ENCODE measurements around the gene SGMS1. TPM values are rescaled to one million over a fixed set of nuclear protein-coding genes. Genes with fewer than 3 reads are reported as not detected.

Gene SGMS1
- total and polyA plus RNA-seq, 2 donors (not counting 1 experiment from before 2014, with no cell fraction given) = 10.0 to 43.5 TPM

DNA sequence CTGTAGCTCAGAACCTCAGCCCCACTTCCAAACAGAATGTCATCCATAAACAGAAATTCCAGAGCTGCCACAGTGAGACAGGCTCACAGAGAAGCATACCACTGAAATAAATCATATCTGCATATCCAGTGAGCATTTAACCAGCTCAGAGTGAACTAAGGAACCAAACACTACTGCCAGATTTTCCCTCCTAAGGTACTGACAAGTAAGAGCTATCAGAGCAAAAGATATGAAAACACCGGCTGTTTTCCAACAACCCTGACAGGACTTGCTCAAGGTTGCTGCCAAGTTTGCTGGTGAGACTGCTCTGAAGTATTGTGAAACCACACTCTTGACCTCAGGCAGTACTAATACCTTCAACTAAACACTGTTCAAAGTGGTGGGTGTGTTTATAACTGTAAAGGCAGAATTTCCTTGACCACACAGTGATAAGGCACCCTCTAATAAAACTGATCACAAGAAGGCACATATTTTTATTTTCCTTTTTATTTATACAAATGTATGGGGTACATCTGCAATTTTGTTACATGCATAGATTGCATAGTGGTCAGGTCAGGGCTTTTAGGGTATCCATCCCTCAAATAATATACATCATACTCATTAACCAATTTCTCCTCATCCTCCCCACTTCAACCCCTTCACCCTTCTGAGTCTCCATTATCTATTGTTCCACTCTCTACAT is 18.3 kb downstream of the SGMS1 start:
- H3K79me2 ChIP-seq (ENCODE audit: control insufficient read depth, insufficient read depth, low read length) = peaks cover 78% of the 10 kb centered on the region

DNA sequence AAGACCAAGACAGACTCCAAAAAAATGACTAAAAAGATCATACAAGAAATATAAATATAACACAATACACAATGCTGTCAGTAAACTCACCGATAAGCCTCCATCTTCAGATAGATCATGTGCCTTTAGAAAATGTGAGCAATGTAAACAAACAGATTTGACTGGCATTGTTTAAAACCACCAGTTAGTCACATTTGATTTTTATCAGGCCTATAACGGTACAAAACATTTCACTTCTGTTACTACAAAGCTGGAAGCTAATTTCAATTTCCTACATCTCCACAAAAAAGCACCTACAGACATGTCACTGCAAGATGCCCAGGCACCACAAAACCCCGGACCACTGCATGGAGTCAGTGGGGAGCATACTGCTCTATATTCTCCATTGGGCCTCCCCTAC is 18.9 kb downstream of the SGMS1 start:
- H3K4me2 ChIP-seq (replicated peaks; ENCODE audit: low read depth, low read length, poor library complexity, severe bottlenecking) = no peak overlapping the region

More for the DNA sequence above, 18.3 kb downstream of the SGMS1 start:
- Histone ChIP-seq H3K4me2 (replicated peaks; ENCODE audit: low read depth, low read length, poor library complexity, severe bottlenecking) (no peak overlapping the region), H3K4me3 (ENCODE audit: control extremely low read depth in 1 of 5, extremely low read depth in 1 of 5, insufficient read depth in 1 of 5, low read depth in 2 of 5, low read length in 4 of 5) (no peak overlapping the region), H3K27ac (ENCODE audit: low read length in 2 of 2) (no peak overlapping the region), H3K36me3 (replicated peaks in 1 of 2; ENCODE audit: control extremely low read depth in 1 of 2, control insufficient read depth in 1 of 2, extremely low read depth in 1 of 2, insufficient read depth in 2 of 2, low read length in 1 of 2) (no peaks in the 10 kb centered on the region), H3K9me3 (ENCODE audit: control extremely low read depth in 1 of 3, control insufficient read depth in 2 of 3, insufficient read depth in 1 of 3, low read length in 2 of 3) (no peaks in the 10 kb centered on the region), H2AFZ (ENCODE audit: insufficient read depth, low read depth, low read length, poor library complexity, severe bottlenecking) (no peak overlapping the region), H3K9ac (ENCODE audit: low read length) (no peak overlapping the region), H3K4me1 (ENCODE audit: control insufficient read depth in 2 of 2, insufficient read depth in 2 of 2, low read length in 2 of 2) (peaks cover 7 to 14% of the 10 kb centered on the region in 2 donors), H3K27me3 (replicated peaks in 1 of 4; ENCODE audit: control extremely low read depth in 1 of 4, control insufficient read depth in 3 of 4, insufficient read depth in 4 of 4, low read length in 3 of 4) (no peaks in the 10 kb centered on the region), H4K20me1 (ENCODE audit: control insufficient read depth, insufficient read depth, low read length, poor library complexity, severe bottlenecking) (peaks cover 78% of the 10 kb centered on the region)
- TF ChIP-seq EZH2 (IDR thresholded peaks at IDR 0.05; ENCODE audit: borderline replicate concordance, insufficient read depth, low read depth, low read length, poor library complexity, severe bottlenecking) = no peak
- TF ChIP-seq, protein P1, sequence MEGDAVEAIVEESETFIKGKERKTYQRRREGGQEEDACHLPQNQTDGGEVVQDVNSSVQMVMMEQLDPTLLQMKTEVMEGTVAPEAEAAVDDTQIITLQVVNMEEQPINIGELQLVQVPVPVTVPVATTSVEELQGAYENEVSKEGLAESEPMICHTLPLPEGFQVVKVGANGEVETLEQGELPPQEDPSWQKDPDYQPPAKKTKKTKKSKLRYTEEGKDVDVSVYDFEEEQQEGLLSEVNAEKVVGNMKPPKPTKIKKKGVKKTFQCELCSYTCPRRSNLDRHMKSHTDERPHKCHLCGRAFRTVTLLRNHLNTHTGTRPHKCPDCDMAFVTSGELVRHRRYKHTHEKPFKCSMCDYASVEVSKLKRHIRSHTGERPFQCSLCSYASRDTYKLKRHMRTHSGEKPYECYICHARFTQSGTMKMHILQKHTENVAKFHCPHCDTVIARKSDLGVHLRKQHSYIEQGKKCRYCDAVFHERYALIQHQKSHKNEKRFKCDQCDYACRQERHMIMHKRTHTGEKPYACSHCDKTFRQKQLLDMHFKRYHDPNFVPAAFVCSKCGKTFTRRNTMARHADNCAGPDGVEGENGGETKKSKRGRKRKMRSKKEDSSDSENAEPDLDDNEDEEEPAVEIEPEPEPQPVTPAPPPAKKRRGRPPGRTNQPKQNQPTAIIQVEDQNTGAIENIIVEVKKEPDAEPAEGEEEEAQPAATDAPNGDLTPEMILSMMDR (IDR thresholded peaks at IDR 0.05) = no peak
- no CpG with 5 or more reads among the region's 1 CpG for WGBS (ENCODE audit: insufficient coverage)
- POLR2A ChIA-PET = no interaction called here
- DNase-seq (no peak), ATAC-seq (ENCODE audit: low read depth) (no peak)
- intact Hi-C loops (cut with micrococcal nuclease) = no loop called here
- no peak overlapping the region for H3K4me3 Mint-ChIP-seq
- H3K9me3 Mint-ChIP-seq (ENCODE audit: insufficient read depth) = no peaks in the 10 kb centered on the region
- H3K4me1 Mint-ChIP-seq = peaks cover 54% of the 10 kb centered on the region
- CTCF ChIA-PET = interaction anchor here (0.7 kb wide), 1 partner anchor 12 kb away, joined by 4 read pairs; no protein-coding TSS in a partner anchor
- no peaks in the 10 kb centered on the region for H3K27me3 Mint-ChIP-seq
- no peak overlapping the region for H3K27ac Mint-ChIP-seq

More for the DNA sequence above, 18.9 kb downstream of the SGMS1 start:
- H3K27me3 Mint-ChIP-seq = no peaks in the 10 kb centered on the region
- H2AFZ ChIP-seq (ENCODE audit: insufficient read depth, low read depth, low read length, poor library complexity, severe bottlenecking) = no peak overlapping the region
- H3K9ac ChIP-seq (ENCODE audit: low read length) = no peak overlapping the region
- no peaks in the 10 kb centered on the region for H3K27me3 ChIP-seq (replicated peaks in 1 of 4; ENCODE audit: control extremely low read depth in 1 of 4, control insufficient read depth in 3 of 4, insufficient read depth in 4 of 4, low read length in 3 of 4)
- no peak overlapping the region for H3K4me3 ChIP-seq (ENCODE audit: control extremely low read depth in 1 of 5, extremely low read depth in 1 of 5, insufficient read depth in 1 of 5, low read depth in 2 of 5, low read length in 4 of 5)
- intact Hi-C loops (cut with micrococcal nuclease) = no loop called here
- ATAC-seq (ENCODE audit: low read depth) = no peak
- CTCF ChIA-PET = interaction anchor here (0.7 kb wide), 1 partner anchor 12 kb away, joined by 4 read pairs; no protein-coding TSS in a partner anchor
- peaks cover 58% of the 10 kb centered on the region for H3K4me1 Mint-ChIP-seq
- 83% methylated on average over 2 of the region's 3 CpGs for WGBS (ENCODE audit: insufficient coverage)
- no peak overlapping the region for H3K4me3 Mint-ChIP-seq
- no peak for TF ChIP-seq EZH2 (IDR thresholded peaks at IDR 0.05; ENCODE audit: borderline replicate concordance, insufficient read depth, low read depth, low read length, poor library complexity, severe bottlenecking)
- TF ChIP-seq, protein P1 (IDR thresholded peaks at IDR 0.05) = no peak
- POLR2A ChIA-PET = no interaction called here
- no peak for DNase-seq
- no peaks in the 10 kb centered on the region for H3K36me3 ChIP-seq (replicated peaks in 1 of 2; ENCODE audit: control extremely low read depth in 1 of 2, control insufficient read depth in 1 of 2, extremely low read depth in 1 of 2, insufficient read depth in 2 of 2, low read length in 1 of 2)
- H4K20me1 ChIP-seq (ENCODE audit: control insufficient read depth, insufficient read depth, low read length, poor library complexity, severe bottlenecking) = peaks cover 76% of the 10 kb centered on the region
- no peaks in the 10 kb centered on the region for H3K9me3 Mint-ChIP-seq (ENCODE audit: insufficient read depth)
- H3K27ac ChIP-seq (ENCODE audit: low read length in 2 of 2) = no peak overlapping the region
- H3K4me1 ChIP-seq (ENCODE audit: control insufficient read depth in 2 of 2, insufficient read depth in 2 of 2, low read length in 2 of 2) = peaks cover 10 to 14% of the 10 kb centered on the region in 2 donors
- no peaks in the 10 kb centered on the region for H3K9me3 ChIP-seq (ENCODE audit: control extremely low read depth in 1 of 3, control insufficient read depth in 2 of 3, insufficient read depth in 1 of 3, low read length in 2 of 3)
- no peak overlapping the region for H3K27ac Mint-ChIP-seq
- H3K79me2 ChIP-seq (ENCODE audit: control insufficient read depth, insufficient read depth, low read length) = peaks cover 78% of the 10 kb centered on the region
